Measurements from ENCODE around the gene RETSAT.
"Not testable (repeated sequence)": the region's sequence is repeated elsewhere in the genome, so short reads cannot be mapped to it uniquely, and the experiment has no call there.

RETSAT gene

GRCh38 chr2:85387754-85388153 is 33.4 kb upstream of the RETSAT start:
- H3K4me3 ChIP-seq (ENCODE audit: low read depth, low read length) = no peak overlapping the region
- H3K27me3 ChIP-seq (replicated peaks) = no peaks in the 10 kb centered on the region
- DNase-seq = no peak
- in situ Hi-C loops (cut with HindIII; ENCODE audit: low pct_ligation_motif_present, low sequenced_read_pairs) = no loop called here
- no peak for TF ChIP-seq CTCF (IDR thresholded peaks at IDR 0.05; ENCODE audit: low read depth, low read length, missing control alignments)
- no peak overlapping the region for H3K27ac ChIP-seq
- H3K36me3 ChIP-seq (replicated peaks) = peaks cover 18% of the 10 kb centered on the region

- in situ Hi-C loops (cut with HindIII; ENCODE audit: low pct_ligation_motif_present, low sequenced_read_pairs) = no loop called here
- Histone ChIP-seq H3K27me3 (replicated peaks) (no peaks in the 10 kb centered on the region), H3K27ac (no peak overlapping the region), H3K36me3 (replicated peaks) (peaks cover 15% of the 10 kb centered on the region), H3K4me3 (ENCODE audit: low read depth, low read length) (no peak overlapping the region)
- TF ChIP-seq CTCF (IDR thresholded peaks at IDR 0.05; ENCODE audit: low read depth, low read length, missing control alignments) = no peak
- no peak for DNase-seq
Observed at GRCh38 chr2:85385746-85386145, 31.4 kb upstream of the RETSAT start.

- no peak for DNase-seq
- H3K27ac ChIP-seq = no peak overlapping the region
- peaks cover 20% of the 10 kb centered on the region for H3K36me3 ChIP-seq (replicated peaks)
- no peak for TF ChIP-seq CTCF (IDR thresholded peaks at IDR 0.05; ENCODE audit: low read depth, low read length, missing control alignments)
- H3K4me3 ChIP-seq (ENCODE audit: low read depth, low read length) = no peak overlapping the region
- in situ Hi-C loops (cut with HindIII; ENCODE audit: low pct_ligation_motif_present, low sequenced_read_pairs) = no loop called here
- no peaks in the 10 kb centered on the region for H3K27me3 ChIP-seq (replicated peaks)
Observed at GRCh38 chr2:85383850-85384249, 29.5 kb upstream of the RETSAT start.

GRCh38 chr2:85383151-85383550 is 28.8 kb upstream of the RETSAT start:
- H3K27me3 ChIP-seq (replicated peaks); H3K4me3 ChIP-seq (ENCODE audit: low read depth, low read length); H3K27ac ChIP-seq; in situ Hi-C loops (cut with HindIII; ENCODE audit: low pct_ligation_motif_present, low sequenced_read_pairs); DNase-seq: not testable (repeated sequence)
- peaks cover 19% of the 10 kb centered on the region for H3K36me3 ChIP-seq (replicated peaks)

GRCh38 chr2:85380048-85380447 is 25.7 kb upstream of the RETSAT start:
- H3K27me3 ChIP-seq (replicated peaks) = no peaks in the 10 kb centered on the region
- peaks cover 23% of the 10 kb centered on the region for H3K36me3 ChIP-seq (replicated peaks)
- TF ChIP-seq CTCF (IDR thresholded peaks at IDR 0.05; ENCODE audit: low read depth, low read length, missing control alignments) = no peak
- no peak overlapping the region for H3K4me3 ChIP-seq (ENCODE audit: low read depth, low read length)
- in situ Hi-C loops (cut with HindIII; ENCODE audit: low pct_ligation_motif_present, low sequenced_read_pairs) = no loop called here
- DNase-seq = no peak
- no peak overlapping the region for H3K27ac ChIP-seq

- Histone ChIP-seq H3K27me3 (replicated peaks) (no peaks in the 10 kb centered on the region), H3K36me3 (replicated peaks) (peaks cover 19% of the 10 kb centered on the region), H3K4me3 (ENCODE audit: low read depth, low read length) (no peak overlapping the region), H3K27ac (no peak overlapping the region)
- DNase-seq = no peak
- in situ Hi-C loops (cut with HindIII; ENCODE audit: low pct_ligation_motif_present, low sequenced_read_pairs) = no loop called here
- no peak for TF ChIP-seq CTCF (IDR thresholded peaks at IDR 0.05; ENCODE audit: low read depth, low read length, missing control alignments)
Observed at GRCh38 chr2:85378257-85378656, 23.9 kb upstream of the RETSAT start.
